ENCODE results near the gene MED13.

- TF ChIP-seq EZH2 (IDR thresholded peaks at IDR 0.05) (no peak), POLR2AphosphoS5 (IDR thresholded peaks at IDR 0.05; ENCODE audit: borderline replicate concordance, low read depth, low read length) (no peak), FOXP2 (optimal IDR thresholded peaks at IDR 0.05; ENCODE audit: control extremely low read depth, extremely low read length, insufficient read depth) (no peak)
Observed at GRCh38 chr17:62032480-62032879, 32.6 kb downstream of the MED13 start.
